ELR (cell line): ENCODE measurements around the gene SPSB4.
"Not testable (repeated sequence)": the region's sequence is repeated elsewhere in the genome, so short reads cannot be mapped to it uniquely, and the experiment has no call there.

Experiments used
- DNase-seq: peaks from one replicate; pipeline ENCODE4 v3.0.0-alpha.2; 2015; ENCODE audit warnings: low read depth

The SPSB4 gene

GRCh38 chr3:141116721-141117120 is 65.6 kb downstream of the SPSB4 start:
- DNase-seq = no peak

- DNase-seq = not testable (repeated sequence)
Observed at GRCh38 chr3:141117982-141118381, 66.8 kb downstream of the SPSB4 start.

DNA sequence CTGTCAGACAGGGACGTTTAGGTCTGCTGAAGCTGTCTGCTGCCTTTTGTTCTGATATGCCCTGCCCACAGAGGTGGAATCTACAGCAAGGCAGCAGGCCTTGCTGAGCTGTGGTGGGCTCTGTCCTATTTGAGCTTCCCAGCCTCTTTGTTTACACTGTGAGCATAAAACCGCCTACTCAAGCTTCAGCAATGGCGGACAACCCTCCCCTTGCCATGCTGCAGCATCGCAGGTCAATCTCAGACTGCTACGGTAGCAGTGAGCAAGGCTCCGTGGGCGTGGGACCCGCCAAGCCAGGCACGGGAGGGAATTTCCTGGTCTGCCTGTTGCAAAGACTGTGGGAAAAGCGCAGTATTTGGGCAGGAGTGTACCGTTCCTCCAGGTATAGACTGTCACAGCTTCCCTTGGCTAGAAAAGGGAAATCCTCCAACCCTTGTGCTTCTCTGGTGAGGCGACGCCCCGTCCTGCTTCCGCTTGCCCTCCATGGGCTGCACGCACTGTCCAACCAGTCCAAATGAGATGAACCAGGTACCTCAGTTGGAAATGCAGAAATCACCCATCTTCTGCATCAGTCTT is 71.4 kb downstream of the SPSB4 start:
- DNase-seq = no peak

DNA sequence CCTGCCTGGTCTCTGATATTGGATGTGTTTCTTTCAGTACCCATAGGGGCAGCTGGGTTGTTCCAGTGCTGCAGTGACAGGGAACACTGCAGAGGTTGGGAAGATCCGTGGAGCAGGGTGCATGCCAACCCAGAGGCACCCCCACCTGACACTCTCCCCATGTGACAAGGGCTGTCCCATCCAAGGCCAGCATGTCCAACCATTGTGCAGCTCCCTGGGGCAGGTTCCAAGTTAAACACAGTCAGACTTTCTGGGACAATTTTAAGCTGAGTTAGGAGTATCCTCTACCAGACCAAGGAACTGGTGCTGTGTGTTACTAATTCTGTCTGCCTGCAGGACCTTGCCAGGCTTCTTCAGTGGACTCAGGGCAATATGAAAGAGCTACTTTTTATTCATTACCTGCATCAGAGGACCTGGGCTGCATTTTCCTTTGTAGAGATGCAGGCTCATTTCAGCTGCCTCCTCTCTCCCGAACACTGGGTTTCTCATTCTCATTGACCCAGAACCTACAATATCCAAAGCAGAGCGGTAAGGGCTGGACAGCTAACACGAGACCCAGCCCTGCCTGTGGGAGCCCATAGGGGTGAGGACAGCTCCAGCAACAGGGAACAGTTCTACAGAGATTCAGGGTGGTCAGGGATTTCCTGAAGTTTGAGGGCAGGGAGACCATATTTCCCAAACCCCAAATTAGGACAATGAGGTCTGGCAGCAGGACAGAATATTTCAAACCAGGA is 72.7 kb downstream of the SPSB4 start:
- DNase-seq = no peak

- DNase-seq = no peak
Observed at GRCh38 chr3:141124715-141125114, 73.6 kb downstream of the SPSB4 start.

GRCh38 chr3:141125351-141125750 is 74.2 kb downstream of the SPSB4 start:
- DNase-seq = no peak

GRCh38 chr3:141126661-141127343 is 75.7 kb downstream of the SPSB4 start:
- no peak for DNase-seq

- no peak for DNase-seq
Observed at GRCh38 chr3:141127344-141128125, 76.4 kb downstream of the SPSB4 start.

- no peak for DNase-seq
Observed at GRCh38 chr3:141128126-141128777, 77.1 kb downstream of the SPSB4 start.

DNA sequence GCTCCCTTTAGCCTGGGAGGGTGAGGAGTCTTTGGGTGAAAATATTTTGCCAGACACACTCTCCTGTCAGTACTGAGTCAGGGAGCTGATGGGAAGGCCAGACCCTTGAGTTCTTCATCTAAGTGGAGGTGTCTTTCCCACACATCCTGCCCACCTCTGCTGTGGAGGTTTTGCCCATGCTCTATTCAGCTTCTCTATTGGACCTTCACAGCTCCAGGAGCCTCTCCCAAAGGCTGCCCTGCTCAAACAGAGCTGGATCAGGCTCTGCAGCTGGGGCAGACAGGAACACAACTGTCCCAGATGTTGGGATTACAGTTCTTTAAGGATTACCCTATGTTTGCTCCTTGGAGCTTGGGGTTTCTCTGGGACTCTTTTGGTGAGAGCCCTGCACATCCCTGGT is 77.9 kb downstream of the SPSB4 start:
- no peak for DNase-seq

DNA sequence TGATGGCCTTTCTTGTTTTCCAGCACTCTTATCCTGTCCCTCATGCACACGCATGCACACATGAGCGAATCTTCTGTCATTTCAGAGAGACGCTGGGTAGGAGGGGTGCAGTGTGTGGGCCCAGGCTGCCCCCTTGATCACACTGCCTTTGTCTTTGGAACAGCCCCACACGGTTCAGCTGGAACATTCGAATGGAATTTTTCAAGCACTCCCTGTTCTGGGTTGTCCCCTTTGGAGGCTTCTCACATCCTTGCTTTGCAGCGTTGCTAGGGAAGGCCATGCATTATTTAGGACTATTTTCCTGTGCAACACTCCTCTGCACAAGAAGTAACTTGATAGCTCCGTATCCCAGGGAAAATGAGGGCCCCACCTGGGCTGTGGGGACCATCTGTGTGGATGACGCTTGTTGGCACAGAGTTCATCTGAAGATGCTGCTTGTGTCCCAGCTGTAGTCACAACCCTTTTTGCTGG is 78.4 kb downstream of the SPSB4 start:
- DNase-seq = no peak

DNA sequence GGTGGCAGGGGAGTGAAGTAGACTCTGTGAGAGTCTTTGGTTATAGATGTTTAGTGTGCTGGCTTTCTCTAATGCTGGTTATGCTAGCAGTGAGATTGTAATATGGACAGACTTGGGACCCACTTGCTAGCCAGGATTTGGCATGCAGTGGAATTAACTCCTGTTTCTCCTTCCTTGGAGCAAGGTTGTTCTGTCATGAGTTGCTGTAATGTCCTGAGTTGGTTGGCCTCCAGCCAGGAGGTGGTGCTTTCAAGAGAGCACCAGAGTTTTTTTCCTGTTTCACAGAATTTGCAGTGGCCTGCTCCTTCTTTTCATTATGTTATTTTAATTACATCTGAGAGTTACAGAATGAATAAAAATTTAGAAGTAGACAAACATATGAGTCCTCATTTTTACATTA is 92.4 kb downstream of the SPSB4 start:
- no peak for DNase-seq

GRCh38 chr3:141146979-141147470 is 95.9 kb downstream of the SPSB4 start:
- DNase-seq = no peak

DNA sequence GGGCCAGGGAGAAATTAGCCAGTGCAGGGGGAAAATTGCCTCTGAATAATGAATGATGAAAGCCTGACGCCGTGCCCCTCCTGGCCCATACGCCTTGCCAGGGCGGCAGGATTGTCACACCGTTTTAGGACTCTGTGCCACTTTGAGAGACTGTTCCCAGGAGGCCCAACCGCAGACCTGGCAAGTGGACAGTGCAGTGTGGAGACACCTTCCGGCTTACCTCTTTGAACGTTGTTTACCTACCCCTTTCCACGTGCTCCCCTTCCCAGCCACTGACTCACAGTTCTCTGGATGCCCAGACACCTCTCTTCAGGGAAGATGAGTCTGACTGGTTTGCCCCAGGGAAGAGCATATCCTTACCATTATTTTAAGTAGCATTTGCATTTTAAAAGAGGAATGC is 96.5 kb downstream of the SPSB4 start:
- DNase-seq = no peak

DNA sequence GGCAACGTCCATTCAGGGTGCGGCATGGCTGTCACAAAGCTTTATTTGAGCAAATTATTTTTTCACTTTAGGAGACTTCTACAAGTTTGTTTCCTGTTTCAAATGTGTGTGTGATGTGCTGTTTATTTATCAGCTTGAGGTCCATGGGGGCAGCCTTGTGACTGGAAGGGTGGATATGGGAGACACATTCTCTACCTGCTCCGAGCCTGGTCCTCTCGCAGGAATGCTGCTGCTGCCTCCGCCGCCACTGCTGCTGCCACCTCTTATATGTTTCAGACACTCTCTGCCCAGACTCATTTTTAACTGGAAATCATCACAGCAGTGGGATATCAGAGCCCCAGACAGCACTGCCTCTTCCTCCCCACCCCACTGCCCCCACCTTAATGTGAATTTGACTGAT is 97.0 kb downstream of the SPSB4 start:
- DNase-seq = no peak

GRCh38 chr3:141148770-141149169 is 97.6 kb downstream of the SPSB4 start:
- DNase-seq = no peak

- no peak for DNase-seq
Observed at GRCh38 chr3:141150081-141150830, 99.1 kb downstream of the SPSB4 start.

GRCh38 chr3:141150931-141151330 is 99.8 kb downstream of the SPSB4 start:
- DNase-seq = no peak

GRCh38 chr3:141151439-141151838 is 100.3 kb downstream of the SPSB4 start:
- DNase-seq = no peak

DNA sequence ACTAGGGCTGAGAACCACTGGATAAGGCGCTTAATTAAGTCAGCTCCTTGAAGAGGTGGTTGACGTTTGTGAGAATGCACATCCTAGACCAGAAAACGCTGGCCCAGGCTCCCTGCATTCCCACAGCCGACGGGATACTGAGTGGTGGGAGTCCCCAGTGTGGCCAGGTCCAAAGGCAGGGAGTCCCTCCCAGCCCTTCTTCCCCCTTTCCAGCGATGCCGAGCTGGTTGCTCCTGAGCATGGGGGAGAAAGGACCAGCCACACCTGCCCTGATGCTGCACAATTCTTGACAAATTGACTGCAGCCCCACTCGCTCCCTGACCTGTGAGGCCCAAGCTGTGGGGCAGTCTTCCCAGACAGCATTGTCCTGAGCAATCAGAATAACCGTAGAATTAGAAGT is 101.0 kb downstream of the SPSB4 start:
- no peak for DNase-seq
